PFSK-1 (cell line): Measurements from ENCODE around the gene FAM210A.

Experiments
- POLR2AphosphoS5 ChIP-seq: IDR thresholded peaks from 2 replicates; pipeline ENCODE4 v1.6.1; 2012; ENCODE audit warnings: low read depth, mild to moderate bottlenecking, control low read depth, low read length, moderate library complexity
- SIN3A ChIP-seq: IDR thresholded peaks from 2 replicates; pipeline ENCODE4 v1.6.1; 2012; ENCODE audit warnings: mild to moderate bottlenecking, low read length, moderate library complexity, borderline replicate concordance; ENCODE audit not compliant: insufficient read depth

GRCh38 chr18:13616041-13616440 lies 110.3 kb downstream of the FAM210A start:
- no peak for TF ChIP-seq POLR2AphosphoS5
- no peak for TF ChIP-seq SIN3A
